ENCODE results near the gene TGFBR1.

TGFBR1 gene

DNA sequence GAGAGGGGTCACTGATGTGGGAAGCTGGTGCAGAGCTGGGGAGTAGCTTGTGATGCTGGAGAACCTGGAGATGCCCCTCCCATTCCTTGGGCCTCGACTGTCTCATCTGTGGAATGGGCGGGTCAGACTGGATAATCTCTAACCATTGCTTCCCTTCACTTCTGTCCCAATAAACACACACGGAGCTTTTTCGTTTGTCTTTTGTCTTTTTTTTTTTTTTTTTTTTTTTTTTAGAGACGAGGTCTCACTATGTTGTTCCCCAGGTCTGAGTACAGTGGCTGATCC lies 80.4 kb downstream of the TGFBR1 start:
- Histone ChIP-seq H3K9me3 (ENCODE audit: control insufficient read depth, insufficient read depth, low read length) (no peaks in the 10 kb centered on the region), H3K4me1 (ENCODE audit: control insufficient read depth, low read length) (peaks cover 49% of the 10 kb centered on the region), H3K79me2 (ENCODE audit: control insufficient read depth, low read length) (no peaks in the 10 kb centered on the region), H3K36me3 (ENCODE audit: control insufficient read depth, low read length) (no peaks in the 10 kb centered on the region), H3K27ac (ENCODE audit: low read depth, low read length) (no peak overlapping the region), H3K4me3 (ENCODE audit: low read length) (no peak overlapping the region), H4K20me1 (ENCODE audit: control insufficient read depth, insufficient read depth, low read depth, low read length) (no peaks in the 10 kb centered on the region), H3K9me2 (replicated peaks; ENCODE audit: control insufficient read depth, low read length) (no peaks in the 10 kb centered on the region), H3F3A (ENCODE audit: control insufficient read depth, insufficient read depth) (no peaks in the 10 kb centered on the region), H3K27me3 (ENCODE audit: control insufficient read depth, low read length) (no peaks in the 10 kb centered on the region), H3K4me2 (ENCODE audit: low read length) (no peak overlapping the region)
- no peak for TF ChIP-seq EZH2phosphoT487 (IDR thresholded peaks at IDR 0.05; ENCODE audit: borderline replicate concordance, low read length)
- TF ChIP-seq, protein P1, sequence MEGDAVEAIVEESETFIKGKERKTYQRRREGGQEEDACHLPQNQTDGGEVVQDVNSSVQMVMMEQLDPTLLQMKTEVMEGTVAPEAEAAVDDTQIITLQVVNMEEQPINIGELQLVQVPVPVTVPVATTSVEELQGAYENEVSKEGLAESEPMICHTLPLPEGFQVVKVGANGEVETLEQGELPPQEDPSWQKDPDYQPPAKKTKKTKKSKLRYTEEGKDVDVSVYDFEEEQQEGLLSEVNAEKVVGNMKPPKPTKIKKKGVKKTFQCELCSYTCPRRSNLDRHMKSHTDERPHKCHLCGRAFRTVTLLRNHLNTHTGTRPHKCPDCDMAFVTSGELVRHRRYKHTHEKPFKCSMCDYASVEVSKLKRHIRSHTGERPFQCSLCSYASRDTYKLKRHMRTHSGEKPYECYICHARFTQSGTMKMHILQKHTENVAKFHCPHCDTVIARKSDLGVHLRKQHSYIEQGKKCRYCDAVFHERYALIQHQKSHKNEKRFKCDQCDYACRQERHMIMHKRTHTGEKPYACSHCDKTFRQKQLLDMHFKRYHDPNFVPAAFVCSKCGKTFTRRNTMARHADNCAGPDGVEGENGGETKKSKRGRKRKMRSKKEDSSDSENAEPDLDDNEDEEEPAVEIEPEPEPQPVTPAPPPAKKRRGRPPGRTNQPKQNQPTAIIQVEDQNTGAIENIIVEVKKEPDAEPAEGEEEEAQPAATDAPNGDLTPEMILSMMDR (IDR thresholded peaks at IDR 0.05; ENCODE audit: low read depth, low read length, poor library complexity, severe bottlenecking), result no peak

DNA sequence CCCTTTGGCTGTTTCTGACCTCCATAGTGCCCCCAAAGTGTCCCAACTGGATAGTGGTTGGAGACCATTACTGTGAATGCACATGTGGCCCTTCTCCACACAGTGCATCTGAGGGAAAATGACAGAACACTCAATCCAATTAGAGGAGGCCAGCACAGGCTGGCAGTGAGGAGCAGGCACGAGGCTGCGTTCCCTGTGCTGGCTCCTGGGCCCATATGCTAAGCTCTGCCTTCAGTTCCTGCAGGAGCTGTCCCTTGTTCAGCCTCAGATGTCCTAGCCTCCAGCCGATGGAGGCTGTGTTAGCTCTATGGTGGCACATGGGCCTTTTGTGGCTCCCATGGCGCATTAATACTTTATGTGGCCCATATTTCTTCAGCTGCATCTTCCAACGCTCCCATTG lies 81.0 kb downstream of the TGFBR1 start:
- Histone ChIP-seq H3K79me2 (ENCODE audit: control insufficient read depth, low read length) (no peaks in the 10 kb centered on the region), H3K27me3 (ENCODE audit: control insufficient read depth, low read length) (no peaks in the 10 kb centered on the region), H3K4me1 (ENCODE audit: control insufficient read depth, low read length) (peaks cover 47% of the 10 kb centered on the region), H3K4me3 (ENCODE audit: low read length) (no peak overlapping the region), H3K36me3 (ENCODE audit: control insufficient read depth, low read length) (no peaks in the 10 kb centered on the region), H3K4me2 (ENCODE audit: low read length) (no peak overlapping the region), H3K9me3 (ENCODE audit: control insufficient read depth, insufficient read depth, low read length) (no peaks in the 10 kb centered on the region), H4K20me1 (ENCODE audit: control insufficient read depth, insufficient read depth, low read depth, low read length) (no peaks in the 10 kb centered on the region), H3K9me2 (replicated peaks; ENCODE audit: control insufficient read depth, low read length) (no peaks in the 10 kb centered on the region), H3K27ac (ENCODE audit: low read depth, low read length) (no peak overlapping the region), H3F3A (ENCODE audit: control insufficient read depth, insufficient read depth) (no peaks in the 10 kb centered on the region)
- no peak for TF ChIP-seq EZH2phosphoT487 (IDR thresholded peaks at IDR 0.05; ENCODE audit: borderline replicate concordance, low read length)
- TF ChIP-seq, protein P1 (IDR thresholded peaks at IDR 0.05; ENCODE audit: low read depth, low read length, poor library complexity, severe bottlenecking), result no peak

DNA sequence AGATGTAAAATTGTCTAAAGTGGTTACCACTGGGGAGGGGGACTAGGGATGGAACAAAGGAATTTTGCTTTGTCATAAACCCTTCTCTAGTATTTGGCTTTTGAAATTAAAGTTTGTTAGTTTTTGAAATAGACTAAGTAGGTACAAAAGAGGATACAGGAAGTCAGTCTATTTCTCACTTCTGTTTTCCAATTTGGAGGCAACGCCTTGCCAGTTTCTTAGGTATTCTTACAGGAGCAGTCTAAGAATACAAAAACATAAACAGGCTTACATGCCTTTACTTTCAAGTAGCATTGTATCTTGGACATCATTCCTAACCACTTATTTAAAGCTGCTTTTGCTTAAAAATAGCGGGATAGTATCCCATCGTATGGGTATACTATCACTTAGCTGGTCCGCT lies 82.4 kb downstream of the TGFBR1 start:
- Histone ChIP-seq H3K4me3 (ENCODE audit: low read length) (no peak overlapping the region; the same call in 1 of the 2 replicates), H3K27me3 (ENCODE audit: control insufficient read depth, low read length) (no peaks in the 10 kb centered on the region), H3K36me3 (ENCODE audit: control insufficient read depth, low read length) (no peaks in the 10 kb centered on the region), H3K27ac (ENCODE audit: low read depth, low read length) (no peak overlapping the region), H3K4me1 (ENCODE audit: control insufficient read depth, low read length) (peaks cover 33% of the 10 kb centered on the region), H3K79me2 (ENCODE audit: control insufficient read depth, low read length) (no peaks in the 10 kb centered on the region), H4K20me1 (ENCODE audit: control insufficient read depth, insufficient read depth, low read depth, low read length) (no peaks in the 10 kb centered on the region), H3F3A (ENCODE audit: control insufficient read depth, insufficient read depth) (no peaks in the 10 kb centered on the region), H3K4me2 (ENCODE audit: low read length) (peak overlapping the region; percentile 36), H3K9me3 (ENCODE audit: control insufficient read depth, insufficient read depth, low read length) (no peaks in the 10 kb centered on the region), H3K9me2 (replicated peaks; ENCODE audit: control insufficient read depth, low read length) (no peaks in the 10 kb centered on the region)
- TF ChIP-seq, protein P1 (IDR thresholded peaks at IDR 0.05; ENCODE audit: low read depth, low read length, poor library complexity, severe bottlenecking), result no peak
- no peak for TF ChIP-seq EZH2phosphoT487 (IDR thresholded peaks at IDR 0.05; ENCODE audit: borderline replicate concordance, low read length)

DNA sequence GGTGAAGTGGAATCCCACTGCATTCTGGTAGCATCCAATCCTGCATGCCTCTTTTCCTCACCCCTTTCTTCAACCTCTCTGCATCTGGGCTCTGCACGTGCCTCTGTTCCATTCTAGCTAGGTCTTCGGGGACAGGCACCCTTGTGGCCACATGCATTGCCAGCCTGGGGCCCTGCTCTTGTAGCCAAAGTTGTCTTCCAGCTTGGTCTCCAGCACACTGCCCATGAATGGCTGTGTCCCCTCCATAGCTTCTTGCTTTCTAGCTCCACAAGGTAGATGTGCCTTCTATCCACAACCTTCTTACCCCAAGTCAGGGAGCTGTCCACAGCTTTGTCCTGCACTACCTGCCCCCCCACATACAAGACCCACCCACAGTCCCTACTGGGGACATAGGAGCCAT lies 84.3 kb downstream of the TGFBR1 start:
- no peaks in the 10 kb centered on the region for H3K9me2 ChIP-seq (replicated peaks; ENCODE audit: control insufficient read depth, low read length)
- no peaks in the 10 kb centered on the region for H3K79me2 ChIP-seq (ENCODE audit: control insufficient read depth, low read length)
- no peaks in the 10 kb centered on the region for H3K36me3 ChIP-seq (ENCODE audit: control insufficient read depth, low read length)
- no peak overlapping the region for H3K4me2 ChIP-seq (ENCODE audit: low read length)
- no peaks in the 10 kb centered on the region for H4K20me1 ChIP-seq (ENCODE audit: control insufficient read depth, insufficient read depth, low read depth, low read length)
- peaks cover 12% of the 10 kb centered on the region for H3K27me3 ChIP-seq (ENCODE audit: control insufficient read depth, low read length)
- peaks cover 23% of the 10 kb centered on the region for H3K4me1 ChIP-seq (ENCODE audit: control insufficient read depth, low read length)
- H3K9me3 ChIP-seq (ENCODE audit: control insufficient read depth, insufficient read depth, low read length), result no peaks in the 10 kb centered on the region
- no peaks in the 10 kb centered on the region for H3F3A ChIP-seq (ENCODE audit: control insufficient read depth, insufficient read depth)
- no peak overlapping the region for H3K27ac ChIP-seq (ENCODE audit: low read depth, low read length)
- no peak for TF ChIP-seq EZH2phosphoT487 (IDR thresholded peaks at IDR 0.05; ENCODE audit: borderline replicate concordance, low read length)
- no peak overlapping the region for H3K4me3 ChIP-seq (ENCODE audit: low read length)

Measured in DOHH2 (cell line).